GM19372 (cell line): ENCODE measurements around the gene FAT1.

ENCODE experiments used
- ATAC-seq: cut with Tn5 transposase; IDR thresholded peaks from one replicate; pipeline ENCODE4 v1.9.1; 2021; ENCODE audit warnings: mild to moderate bottlenecking, low read depth, moderate library complexity; ENCODE audit not compliant: unreplicated experiment

FAT1 gene

DNA sequence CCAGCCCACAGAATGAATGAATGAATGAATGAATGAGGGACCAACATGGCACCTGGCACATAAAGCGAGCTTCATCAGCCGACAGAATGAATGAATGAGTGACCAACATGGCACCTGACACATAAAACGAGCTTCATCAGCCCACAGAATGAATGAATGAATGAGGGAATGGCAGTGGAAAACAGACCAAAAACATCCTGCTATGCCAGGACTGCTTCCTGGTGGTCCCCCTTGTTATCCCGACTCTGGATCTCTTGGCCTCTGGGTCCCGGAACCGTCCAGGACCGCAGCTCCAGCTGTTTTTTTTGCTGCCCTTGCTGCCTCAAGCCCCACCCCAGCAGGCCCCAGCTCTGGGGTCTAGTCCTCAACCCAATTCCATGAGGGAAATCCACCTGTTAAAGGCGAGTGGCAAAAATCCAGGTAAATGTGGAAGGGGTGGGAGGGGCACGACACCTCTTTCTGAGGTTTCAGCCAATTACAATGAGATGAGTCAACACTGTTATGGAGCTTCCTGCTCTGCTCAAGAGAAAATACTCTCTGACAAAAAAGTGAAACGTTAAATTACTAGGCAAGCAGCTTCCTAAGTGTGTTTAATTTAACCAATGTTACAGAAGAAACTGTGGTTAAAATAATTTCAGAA, 96.3 kb downstream of the FAT1 start:
- no peak for ATAC-seq

GRCh38 chr4:186624951-186625350, 98.7 kb downstream of the FAT1 start:
- no peak for ATAC-seq

GRCh38 chr4:186623546-186623945, 100.1 kb downstream of the FAT1 start:
- no peak for ATAC-seq

DNA sequence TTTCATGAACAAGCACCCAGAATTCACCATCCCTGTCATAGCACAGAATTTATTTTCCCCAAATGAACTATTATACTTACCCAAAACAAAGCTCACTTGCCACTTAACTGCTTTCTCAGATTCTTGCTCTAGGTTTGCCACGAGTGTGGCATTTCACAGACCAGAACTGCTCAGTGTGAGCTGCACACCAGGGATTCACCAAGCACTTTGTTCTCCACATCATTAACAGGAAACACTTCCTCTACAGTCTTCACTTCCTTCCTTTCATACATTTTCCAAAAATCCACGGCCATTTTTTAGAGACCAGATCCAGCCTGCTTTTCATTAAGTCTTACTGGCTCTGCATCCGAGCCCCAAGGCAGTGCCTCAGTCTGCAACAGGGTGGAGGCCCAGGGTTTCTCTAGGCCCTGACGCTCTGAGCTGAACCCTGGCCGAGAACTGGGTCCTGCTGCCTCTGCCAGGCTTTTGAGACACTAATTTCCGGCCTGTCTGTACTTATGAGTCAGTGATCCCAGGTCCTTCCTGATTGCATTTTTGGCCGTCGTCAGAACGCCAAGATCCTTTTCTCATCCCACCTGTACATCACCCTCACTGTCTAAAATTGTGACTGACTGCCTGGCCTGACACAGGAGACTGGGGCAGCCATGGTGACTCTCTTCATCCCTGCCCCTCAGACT, 100.7 kb downstream of the FAT1 start:
- no peak for ATAC-seq

GRCh38 chr4:186621959-186622553, 101.6 kb downstream of the FAT1 start:
- ATAC-seq, result no peak

DNA sequence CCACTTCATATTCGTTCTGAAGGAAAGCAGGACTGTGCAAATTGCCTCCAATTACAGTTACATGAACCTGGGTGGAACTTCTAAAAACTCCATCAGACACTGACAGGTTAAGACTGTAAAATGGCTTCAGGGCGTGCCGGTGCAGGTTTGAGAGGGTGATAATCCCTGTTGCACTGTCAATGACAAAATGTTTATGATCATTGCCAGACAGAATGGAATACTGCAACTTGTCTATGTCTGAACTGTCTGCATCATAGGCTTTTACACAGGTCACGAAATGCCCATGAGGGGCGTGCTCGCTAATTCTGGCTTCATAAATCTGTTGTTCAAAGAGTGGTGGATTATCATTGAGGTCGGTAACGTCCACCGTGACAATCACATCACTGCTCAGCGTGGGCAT, 104.6 kb downstream of the FAT1 start:
- no peak for ATAC-seq

DNA sequence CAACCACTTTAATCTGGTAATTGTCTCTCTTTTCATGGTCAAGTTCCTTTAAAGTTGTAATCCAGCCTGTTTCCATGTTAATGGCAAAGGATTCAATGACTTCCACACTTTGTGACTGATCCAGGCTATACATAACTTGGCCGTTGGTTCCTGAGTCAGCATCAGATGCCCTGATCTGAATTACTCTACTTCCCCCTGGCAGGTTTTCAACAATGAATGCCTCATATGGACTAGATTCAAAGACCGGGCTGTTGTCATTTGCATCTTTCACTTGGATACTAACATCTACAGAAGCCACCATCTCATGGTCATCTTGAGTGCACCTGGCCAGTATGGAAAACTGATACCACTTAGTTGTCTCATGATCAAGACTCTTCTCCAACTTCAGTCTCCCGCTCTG, 105.7 kb downstream of the FAT1 start:
- no peak for ATAC-seq

DNA sequence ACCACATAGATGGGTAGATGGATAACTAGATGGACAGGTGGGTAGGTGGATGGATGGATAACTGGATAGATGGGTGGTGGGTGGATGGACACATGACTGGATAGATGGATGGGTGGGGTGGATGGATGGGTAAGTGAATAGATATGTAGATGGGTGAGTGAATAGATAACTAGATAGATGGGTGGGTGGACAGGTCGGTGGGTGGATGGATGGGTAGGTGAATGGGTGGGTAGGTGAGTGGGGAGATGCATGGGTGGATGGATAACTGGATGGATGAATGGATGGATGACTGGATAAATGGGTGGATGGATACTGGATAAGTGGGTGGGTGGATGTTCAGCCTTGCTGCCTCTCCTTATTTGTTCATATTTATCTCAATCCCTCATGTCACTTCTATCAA, 116.2 kb downstream of the FAT1 start:
- ATAC-seq, result no peak

DNA sequence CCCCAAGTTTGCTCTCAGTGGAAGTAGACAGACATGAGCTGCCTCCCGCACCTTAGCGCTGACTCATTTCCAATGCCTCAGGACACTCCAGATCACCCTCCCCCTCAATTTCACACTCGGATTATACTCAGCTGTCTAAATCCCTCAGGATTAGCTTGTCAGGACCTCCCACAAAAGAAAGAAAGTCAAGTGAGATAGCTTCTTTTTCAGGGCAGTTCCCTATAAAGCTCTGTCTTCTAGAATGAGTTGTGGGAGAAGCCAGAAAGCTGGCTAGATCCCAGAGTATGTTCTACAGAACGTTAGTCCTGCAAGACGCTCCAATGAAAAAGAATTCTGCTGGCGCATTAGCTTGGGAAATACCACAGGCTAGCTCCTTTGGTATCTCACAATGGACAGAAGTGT, 117.1 kb downstream of the FAT1 start:
- no peak for ATAC-seq

DNA sequence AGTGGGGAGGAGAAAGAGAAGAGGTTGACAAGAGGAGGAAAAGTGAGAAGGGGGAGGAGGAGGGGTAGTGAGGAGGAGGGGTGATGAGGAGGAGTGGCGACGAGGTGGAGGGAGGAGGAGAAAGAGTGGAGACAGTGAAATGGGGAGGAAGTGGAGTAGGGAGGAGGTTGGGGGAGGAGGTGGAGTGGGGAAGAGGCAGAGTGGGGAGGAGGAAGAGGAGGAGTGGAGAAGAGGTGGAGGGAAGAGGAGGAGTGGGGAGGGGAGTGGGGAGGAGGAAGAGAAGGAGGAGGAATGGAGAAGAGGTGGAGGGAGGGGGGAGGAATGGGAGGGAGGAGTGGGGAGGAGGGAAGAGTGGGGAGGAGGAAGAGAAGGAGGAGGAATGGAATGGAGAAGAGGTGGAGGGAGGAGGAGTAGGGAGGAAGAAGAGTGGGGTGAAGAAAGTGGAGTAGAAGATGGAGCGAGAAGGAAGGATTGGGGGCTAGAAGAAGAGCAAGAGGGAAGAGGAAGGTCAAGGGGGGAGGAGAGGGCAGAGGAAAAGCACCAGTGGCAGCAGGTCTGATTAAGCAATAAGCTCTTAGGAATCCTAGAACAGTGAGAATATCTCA, 118.3 kb downstream of the FAT1 start:
- no peak for ATAC-seq

DNA sequence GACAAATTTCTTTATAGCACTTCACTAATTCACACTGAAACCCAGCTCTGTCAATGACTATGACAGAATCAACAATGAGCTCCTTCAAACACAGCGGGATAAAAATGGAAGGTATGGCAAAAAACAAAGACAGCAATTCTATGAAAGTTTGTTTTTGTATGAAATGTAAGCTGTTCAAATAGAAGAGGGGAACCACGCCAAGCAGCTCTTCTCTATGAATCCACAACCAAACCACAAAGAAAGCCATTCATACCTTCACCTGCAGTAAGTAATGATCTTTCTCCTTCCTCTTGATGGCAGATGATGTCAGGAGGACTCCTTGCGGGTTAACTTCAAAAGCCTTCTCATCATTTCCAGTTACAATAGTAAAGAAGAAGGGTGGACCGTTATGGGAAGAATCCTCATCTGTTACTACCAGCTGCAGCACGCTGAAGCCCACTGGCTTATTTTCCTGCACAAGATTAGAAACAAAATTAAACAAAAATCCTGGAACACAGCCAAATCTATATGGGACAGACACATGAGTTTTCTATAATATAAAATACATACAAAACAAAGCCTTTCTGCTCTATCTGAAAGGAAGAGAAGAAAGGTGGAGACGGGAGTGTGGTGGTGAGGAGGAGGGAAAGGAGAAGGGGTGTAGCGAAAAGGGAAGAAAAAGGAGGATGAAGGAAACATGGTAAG, 119.4 kb downstream of the FAT1 start:
- ATAC-seq, result no peak

- no peak for ATAC-seq
Measured at GRCh38 chr4:186602978-186603377, 120.7 kb downstream of the FAT1 start.

- no peak for ATAC-seq
Measured at GRCh38 chr4:186599483-186599882, 124.2 kb downstream of the FAT1 start.

- ATAC-seq, result no peak
Measured at GRCh38 chr4:186598686-186599085, 125.0 kb downstream of the FAT1 start.

- ATAC-seq, result no peak
Measured at GRCh38 chr4:186596850-186597390, 126.7 kb downstream of the FAT1 start.

GRCh38 chr4:186596346-186596745, 127.3 kb downstream of the FAT1 start:
- no peak for ATAC-seq

DNA sequence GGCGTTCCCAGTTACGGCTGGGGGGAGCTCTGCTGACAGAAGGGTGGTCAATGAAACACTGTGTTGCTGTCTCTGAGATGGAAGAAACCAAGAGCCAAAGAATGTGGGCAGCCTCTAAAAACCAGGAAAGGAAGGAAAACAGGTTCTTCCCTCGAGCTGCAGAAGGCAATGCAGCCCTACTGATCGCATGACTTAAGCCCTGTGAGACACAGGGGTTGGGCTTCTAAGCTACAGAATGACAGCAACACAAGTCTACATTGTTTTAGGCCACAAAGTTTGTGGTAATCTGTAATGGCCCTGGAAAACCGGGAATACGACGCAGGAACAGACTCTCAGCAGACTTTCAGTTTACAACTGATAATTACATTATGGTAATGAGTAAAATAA, 130.1 kb downstream of the FAT1 start:
- ATAC-seq, result no peak

GRCh38 chr4:186592966-186593586, 130.6 kb downstream of the FAT1 start:
- no peak for ATAC-seq

DNA sequence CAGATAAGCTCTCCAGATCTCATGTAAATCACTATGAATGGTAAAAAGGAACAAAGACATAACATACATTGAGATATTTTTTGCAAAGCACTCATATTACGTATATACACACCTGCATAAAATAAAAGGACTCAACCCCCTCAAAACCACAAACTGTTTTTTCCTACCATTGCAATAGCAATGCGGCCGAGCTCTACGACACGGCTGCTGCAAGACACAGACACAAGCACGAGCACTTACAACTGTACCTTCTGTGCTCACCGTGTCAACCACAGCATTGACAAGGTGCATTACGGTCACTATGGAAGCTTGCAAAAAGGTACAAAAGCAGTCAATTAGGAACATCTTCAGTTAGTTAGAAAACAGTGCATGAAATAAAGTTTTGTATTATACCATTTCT, 131.2 kb downstream of the FAT1 start:
- ATAC-seq, result no peak

GRCh38 chr4:186591651-186592050, 132.0 kb downstream of the FAT1 start:
- no peak for ATAC-seq
